ENCODE results near the gene SEMA6B.
"Not testable (repeated sequence)": the region's sequence is repeated elsewhere in the genome, so short reads cannot be mapped to it uniquely, and the experiment has no call there.

- TF ChIP-seq CTCF, POLR2A (IDR thresholded peaks at IDR 0.05): not testable (repeated sequence)
These were observed 2.6 kb upstream of the SEMA6B start for GRCh38 chr19:4562085-4562484.
